HG03469 (cell line): ENCODE data around the gene EPB41L4A.

ENCODE experiments used
- ATAC-seq: cut with Tn5 transposase; IDR thresholded peaks from one replicate; pipeline ENCODE4 v1.9.1; 2021; ENCODE audit warnings: mild to moderate bottlenecking, moderate library complexity, moderate number of reproducible peaks; ENCODE audit not compliant: unreplicated experiment

EPB41L4A gene

DNA sequence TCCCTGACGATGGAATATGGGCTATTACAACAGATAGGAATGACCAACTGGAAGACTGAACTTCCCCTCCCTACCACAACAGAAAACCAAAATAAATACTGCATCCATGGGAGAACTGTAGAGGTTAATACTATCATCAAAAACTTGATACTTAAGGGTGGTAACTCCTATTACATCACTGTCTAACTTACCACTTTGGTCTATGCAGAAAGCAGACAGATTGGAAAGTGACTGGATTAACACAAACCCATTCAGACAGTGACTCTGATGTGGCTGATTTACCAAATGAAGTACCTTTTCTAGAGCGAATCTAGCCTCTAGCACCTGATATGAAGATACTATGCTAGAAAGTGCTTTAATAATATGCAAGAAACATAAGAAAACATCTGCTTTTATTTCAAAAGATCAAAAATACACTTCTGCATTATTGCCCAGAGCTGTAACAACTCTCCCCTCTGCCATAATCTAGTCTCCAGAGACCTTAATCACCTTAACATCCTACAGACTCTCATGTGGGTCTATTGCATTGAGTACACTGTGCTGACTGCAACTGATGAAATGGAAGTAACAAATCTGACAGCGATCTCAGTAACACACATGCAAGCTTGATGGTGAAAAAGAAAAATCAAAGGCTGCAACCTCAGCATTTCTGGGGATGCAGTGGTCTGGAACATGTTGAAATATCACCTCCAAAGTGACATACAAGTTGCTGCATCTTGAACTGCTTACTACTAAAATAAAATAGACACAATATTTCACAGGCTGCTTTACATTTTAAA lies 62.7 kb downstream of the EPB41L4A start:
- no peak for ATAC-seq

DNA sequence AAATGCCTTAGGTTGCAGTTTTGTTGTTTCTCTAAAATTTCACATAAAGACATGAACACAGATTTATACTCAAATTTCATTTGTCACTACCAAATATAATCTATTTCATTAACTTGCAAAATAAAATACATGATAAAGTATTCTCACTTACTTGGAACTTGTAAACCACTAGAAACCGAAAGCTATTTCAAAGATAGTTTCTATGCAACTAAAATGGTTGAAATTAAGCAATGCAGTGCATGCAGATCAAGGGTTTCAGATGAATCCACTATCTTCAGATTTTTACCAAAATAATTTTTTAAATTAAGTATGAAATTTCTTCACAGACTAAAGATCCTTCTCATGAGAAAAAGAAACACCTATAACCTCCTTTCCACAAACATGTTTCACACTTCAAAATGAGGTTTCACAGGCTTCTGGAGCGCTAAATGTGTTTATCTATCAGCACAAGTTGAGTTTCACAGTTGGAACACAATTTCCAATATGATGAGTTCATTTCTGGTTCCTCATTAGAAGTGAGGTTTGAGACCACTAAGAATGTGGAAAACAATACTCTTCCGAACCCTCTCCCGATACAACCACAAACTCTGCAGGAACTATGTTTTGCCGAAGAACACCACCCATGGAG lies 63.9 kb downstream of the EPB41L4A start:
- ATAC-seq, result no peak

DNA sequence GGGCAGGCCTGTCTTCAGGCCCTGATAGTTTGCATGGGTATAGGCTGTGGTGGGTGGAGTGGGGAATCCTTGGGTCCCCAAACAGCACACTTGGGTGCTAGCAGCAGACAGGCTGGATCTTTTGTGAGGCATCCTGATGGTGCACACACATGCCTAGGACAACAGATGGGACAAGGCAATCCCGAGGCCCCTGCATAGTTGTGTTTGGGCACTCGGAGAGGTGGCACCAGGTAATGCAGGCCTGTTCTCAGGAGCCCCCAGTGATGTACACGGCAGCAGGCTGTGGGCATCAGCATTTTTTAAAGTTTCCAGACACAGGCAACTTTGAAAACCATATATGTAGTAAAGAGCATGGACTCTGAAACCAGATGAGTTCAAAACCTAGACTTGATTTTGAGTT lies 65.4 kb downstream of the EPB41L4A start:
- no peak for ATAC-seq

DNA sequence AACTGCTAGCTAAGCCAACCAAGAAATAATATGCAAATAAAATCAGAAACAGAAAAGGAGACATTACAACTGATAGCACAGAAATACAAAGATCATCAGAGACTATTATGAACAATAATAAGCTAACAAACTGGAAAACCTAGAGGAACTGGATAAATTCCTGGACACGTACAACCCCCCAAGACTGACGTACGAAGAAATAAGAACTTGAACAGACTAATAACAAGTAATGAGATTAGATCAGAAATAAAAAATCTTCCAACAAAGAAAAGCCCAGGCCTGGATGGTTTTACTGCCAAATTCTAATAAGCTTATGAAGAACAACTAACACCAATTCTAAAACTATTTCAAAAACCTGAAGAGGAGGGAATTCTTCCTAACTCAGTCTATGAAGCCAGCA lies 67.9 kb downstream of the EPB41L4A start:
- no peak for ATAC-seq

DNA sequence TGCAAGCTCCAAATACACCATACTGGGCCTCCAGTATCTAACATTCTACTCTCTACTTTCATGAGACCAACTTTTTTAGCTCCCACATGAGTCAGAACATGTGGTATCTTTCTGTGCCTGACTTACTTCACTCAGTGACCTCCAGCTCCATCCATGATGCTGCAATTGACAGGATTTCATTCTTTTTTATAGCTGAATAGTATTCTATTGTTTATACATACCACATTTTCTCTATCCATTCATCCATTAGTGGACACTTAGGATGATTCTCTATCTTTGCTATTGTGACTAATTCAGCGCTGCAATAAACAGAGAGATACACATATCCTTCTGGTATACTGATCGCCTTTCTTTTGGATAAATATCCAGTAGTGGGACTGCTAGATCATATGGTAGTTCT lies 68.5 kb downstream of the EPB41L4A start:
- ATAC-seq, result no peak

DNA sequence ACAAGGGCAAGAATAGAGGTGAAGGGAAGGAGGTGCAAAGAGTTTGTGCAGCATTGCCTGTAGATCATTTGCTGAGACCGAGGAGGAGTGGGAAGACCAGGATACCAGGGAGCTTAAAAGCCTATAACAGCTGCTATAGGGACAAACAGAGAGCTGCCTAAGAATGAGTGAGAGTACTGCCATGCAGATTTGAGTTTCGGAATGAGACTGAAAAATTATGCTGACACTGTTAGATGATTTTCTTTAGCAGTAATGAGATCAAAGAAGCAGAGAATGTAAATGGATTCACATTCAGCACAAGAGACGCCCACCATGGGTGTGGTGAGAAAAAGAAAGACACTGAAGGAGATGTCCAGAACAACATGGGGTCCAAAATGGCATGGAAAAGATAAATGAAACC lies 69.7 kb downstream of the EPB41L4A start:
- ATAC-seq, result no peak

DNA sequence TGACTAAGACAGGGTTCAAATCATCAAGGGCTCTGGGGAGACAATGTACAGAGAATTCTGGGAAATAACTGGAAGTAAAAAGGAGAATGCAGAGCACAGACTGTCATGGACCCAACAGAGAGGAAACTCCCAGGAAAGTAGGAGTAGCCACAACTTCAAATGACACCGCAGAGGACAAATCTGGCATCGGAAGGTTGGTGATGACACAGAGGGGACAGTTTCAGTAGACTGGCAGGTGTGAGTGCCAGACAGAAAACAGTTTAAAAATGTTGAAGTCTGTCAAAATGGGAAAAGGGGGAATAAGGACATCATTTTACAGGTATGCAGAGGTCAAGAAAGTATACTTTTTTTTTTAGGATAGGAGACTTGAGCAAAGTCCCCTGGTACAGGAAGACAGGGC lies 70.2 kb downstream of the EPB41L4A start:
- no peak for ATAC-seq

DNA sequence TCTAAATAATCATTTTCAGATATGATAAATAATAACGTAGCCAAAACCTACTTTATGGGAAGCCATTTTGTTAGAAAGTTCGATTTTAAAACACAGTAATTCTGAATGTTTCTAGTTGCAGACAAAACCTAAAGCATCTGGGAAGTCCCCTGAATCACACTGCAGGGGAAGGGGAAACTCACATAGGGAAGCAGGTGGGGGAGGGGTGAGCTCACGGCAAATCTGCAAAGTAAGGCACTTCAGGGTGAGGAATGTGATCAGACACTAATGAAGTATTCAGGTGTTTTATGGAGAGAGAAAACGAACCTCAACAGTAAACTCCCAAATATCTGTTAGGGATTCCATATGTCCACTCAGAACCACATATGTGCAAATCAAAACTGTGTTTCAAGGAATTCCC lies 70.7 kb downstream of the EPB41L4A start:
- ATAC-seq, result no peak

DNA sequence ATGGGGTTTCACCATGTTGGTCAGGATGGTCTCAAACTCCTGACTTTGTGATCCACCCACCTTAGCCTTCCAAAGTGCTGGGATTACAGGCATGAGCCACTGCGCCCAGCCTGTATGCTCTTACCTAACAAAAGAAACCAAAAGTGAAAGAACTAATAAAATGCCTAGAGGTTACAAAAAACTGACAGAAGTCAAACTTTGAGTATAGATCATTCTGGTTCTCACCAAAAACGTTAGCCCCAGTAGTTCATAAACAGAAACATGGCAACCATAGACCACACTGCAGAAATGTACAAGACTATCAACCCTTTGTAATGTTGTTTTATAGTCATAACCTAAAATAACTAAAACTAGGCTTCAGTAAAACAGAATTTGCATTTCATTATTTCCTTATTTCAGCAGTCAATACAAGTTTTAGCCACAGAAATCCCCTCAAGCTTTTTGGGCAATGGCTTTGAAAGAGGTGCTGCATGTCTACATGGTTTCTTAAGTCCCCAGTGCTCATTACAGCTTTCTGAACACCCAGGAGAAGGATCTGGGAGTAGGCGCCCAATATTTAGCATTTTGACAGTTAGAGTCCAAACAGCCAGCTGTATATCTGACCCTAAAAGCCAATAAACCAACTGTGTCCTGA lies 72.5 kb downstream of the EPB41L4A start:
- no peak for ATAC-seq

DNA sequence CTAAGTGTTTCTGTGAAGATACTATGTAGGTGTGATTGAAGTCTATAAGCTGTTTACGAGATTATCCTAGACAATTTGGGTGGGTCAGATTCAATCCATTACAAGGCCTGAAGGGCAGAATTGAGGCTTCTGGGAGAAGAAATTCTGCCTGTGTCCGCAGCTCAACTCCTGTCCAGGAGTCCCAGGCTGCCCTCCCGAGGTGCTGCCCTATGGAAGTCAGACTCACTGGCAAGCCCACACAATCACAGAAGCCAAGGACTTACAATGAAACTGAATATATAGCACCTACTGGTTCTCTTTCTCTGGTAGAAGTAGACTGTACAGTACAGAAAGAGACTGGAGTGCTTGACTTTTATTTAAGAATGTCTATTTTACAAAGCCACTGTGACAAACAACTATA lies 74.5 kb downstream of the EPB41L4A start:
- ATAC-seq, result no peak

DNA sequence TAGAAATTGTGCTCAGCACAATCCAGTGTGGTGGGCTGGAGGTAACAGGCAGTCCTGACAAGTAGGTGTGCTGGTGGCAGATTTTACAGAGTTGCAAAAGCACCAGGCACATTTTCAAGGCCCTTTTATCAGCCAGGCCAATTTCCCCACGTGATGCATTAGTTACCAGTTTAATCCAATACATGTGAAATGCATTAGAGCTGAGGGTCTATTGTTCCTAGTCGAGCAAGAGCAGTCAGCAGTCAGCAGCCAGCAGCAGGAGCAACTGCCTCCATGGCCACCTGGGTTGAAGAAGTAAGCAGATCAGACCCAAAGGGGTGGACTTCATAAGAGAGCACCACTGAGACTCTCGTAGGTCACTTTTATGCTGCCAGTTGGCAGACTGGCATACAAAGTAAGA lies 76.7 kb downstream of the EPB41L4A start:
- ATAC-seq, result no peak

DNA sequence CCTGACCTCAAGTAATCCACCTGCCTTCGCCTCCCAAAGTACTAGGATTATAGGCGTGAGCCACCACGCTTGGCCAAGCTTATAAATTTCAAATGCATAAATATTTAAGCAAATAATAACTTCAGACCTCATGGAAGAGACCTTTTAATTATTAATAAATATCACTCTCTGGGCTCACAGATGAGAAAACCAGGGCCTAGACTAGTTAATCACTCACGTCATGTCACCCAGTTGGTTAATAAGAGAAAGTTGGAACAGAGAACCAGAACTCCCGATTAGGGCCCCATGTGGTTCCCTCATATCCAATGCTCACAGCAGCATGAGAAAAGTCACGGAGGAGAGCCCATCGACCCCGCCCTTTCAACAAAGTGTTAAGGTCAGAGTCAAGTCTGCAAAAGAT lies 79.3 kb downstream of the EPB41L4A start:
- ATAC-seq, result no peak

DNA sequence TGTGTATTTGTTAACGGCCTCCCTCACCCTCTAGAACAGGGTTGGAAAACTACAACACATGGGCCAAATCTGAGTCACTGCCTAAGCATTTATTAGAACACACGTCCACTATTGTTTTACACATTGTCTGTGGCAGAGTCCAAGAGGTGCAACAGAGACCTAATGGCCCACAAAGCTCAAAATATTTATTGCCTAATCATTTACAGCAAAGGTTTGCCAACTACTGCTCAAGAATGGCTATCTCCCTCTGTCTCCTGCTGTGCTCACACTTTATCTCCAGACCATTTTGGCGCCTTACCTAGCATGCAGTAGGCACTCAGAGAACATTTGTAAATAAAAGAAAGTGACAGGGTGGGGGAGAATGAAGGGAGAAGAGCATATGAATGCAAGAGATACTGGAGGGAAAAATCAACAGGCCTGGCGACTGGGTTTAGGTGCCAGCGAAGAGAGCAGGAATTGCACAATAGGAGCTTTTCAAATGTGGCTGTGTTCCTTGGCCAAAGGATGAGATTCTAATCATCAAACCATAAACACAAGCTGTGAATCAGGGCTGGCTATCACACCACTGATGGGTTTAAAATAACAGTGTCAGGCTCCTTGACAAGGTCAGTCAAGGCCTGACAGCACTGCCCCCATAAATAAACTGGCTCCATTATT lies 80.3 kb downstream of the EPB41L4A start:
- ATAC-seq, result no peak

DNA sequence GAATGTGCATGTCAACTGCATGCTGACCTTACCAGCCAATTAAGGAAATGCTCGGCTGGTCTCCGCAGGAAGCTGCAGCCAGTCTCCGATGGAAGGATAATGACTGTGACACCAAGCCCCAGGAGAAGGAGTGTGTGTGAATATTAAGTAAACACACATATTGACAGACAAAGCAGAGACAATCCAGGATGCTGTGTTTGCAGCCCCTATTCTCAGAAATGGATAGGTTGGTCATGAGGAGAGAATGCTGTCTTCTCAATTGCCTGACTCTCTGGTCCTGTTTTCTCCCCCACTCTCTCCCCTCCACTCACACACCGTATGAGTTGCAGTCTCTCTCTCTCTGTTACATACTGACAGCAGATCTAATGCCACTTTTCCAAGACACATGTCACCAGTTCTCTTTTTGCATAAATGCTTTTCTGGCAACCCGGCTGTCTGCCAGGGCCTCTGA lies 85.7 kb downstream of the EPB41L4A start:
- no peak for ATAC-seq

DNA sequence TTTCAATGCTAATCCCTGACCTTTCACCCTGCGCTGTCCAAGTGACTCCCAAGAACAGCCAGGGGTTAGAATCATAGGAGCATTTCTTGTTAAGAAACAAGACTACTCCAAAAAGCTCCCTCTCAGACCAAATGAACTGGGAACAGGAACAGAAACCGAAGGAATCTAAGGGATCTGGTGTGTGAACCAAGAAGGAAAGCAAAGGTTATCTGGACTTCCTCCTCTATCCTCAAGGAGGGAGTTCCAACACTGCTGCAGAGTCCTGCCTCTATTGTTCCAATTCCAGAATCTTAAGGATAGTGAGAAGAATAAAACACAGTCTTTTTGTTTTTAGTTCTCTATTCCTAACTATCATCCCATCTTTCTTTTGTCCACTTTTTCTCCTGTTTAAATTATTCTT lies 87.2 kb downstream of the EPB41L4A start:
- ATAC-seq, result no peak

DNA sequence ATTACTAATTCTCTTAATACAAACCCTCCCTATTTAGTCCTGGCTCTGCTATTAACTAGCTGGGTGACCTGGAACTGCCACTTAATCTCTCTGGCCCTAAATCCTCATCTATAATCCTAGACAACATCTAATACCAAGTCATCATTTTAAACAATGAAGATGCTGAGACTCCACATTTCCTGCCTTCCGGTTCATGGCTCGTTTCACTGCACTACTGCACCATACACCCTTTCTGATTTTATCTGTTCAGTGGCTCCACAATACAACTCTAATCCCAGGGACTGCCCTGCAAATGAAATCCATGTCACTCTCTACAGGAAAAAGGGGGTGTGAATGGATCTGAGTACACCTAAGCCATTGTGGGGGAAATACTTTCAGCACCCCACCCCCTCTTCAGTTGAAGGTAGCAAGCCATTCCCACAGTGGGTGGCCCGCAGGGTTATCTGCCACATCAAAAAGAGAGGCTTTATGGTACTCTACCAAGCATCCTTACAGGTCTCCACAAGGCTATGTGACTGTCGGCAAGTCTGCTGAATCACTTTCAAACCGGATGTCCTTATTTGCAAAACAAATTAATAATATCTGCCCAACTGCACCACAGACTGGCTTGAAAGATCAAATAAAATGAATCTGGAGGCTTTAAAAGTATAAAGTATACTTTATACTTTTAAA lies 89.5 kb downstream of the EPB41L4A start:
- peak; percentile 89 for ATAC-seq

DNA sequence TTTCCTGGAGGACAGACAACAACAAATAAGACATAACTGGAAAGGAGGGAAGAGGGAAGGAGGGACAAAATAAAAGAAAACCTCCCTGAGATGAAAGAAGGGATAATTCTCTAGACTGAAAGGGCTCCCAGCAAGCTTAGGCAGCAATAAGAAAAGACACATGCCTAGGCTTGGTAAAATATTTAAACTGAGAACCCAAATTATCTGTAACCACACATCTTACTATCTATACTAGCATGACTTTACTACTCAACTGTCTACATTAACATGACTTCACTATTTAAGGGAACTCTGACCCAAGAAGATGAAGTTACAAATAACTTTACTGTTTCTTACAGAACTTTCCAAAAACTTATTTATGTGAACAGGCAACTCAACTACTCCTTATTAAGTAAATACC lies 95.9 kb downstream of the EPB41L4A start:
- ATAC-seq, result no peak

DNA sequence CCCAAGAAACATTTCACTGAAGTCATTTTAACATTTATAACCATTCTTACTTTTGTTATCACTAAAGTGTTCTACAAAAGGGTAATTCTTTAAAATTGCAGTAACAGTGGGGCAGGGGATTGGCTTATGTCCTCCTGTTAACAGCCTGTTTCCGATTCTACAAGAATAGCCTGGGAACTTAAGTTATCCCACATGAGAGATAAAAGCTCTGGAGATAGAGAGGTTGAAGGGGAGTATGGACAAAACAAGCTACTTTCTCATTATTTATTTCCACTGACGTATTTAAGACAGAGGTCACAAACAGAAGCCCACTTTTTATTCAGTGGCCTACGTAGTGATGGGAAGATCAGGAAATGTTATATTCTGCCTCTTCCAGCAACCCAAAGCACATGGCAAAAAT lies 98.7 kb downstream of the EPB41L4A start:
- ATAC-seq, result no peak

DNA sequence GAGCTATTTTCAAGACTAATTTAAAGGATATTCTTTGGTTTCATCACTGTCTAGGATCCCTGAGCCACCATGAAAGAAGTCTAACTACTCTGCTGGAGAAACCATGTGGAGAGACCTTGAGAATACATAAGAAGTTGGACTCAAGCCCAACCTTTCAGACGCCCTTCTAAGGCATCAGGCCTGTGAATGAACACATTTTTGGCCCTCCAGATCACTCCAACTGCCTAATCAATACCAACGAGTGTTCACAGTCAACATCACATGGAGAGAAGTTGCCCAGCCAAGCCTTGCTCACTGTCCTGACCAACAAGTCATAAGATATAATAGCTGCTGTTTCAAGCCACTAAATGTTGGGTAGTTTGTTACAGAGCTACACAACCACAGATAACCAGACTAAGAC lies 100.7 kb downstream of the EPB41L4A start:
- ATAC-seq, result no peak

DNA sequence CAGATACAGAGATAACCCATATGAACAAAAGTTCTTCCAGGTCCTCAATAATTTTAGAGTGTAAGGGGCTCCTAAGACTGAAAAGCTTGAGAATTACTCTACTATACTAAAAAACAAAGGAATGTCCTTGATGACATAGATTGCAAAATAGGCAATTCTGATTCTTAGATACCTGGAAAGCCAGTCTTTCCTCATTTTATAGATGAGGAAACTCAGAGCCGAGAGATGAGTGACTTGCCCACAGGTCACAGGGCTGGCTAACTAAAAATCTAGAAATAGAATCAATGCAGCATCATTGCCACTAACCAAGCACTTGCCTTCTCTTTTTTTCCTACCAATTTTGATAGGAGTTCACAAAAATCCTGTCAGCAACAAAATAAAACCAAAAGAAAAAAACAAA lies 101.2 kb downstream of the EPB41L4A start:
- ATAC-seq, result no peak

DNA sequence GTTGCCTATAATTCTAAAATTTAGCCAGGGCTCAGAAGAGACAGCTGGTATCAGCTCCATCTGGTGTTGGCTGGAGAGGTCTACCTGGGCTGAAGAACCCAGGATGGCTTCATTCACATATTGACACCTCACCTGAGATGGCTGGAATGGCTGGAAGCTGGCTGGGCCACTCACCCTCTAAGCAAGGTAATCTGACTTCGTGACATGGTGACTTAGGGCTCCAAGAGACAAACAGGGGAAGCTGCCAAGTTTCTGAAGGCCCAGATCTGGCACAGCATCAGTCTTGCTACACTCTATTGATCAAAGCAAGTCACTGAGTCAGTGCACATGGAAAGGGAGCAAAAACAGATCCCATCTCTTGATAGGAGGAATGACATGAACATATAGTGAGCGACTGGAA lies 102.3 kb downstream of the EPB41L4A start:
- ATAC-seq, result no peak
